Posterior vena cava (tissue), 2 donors: ENCODE measurements around the gene NTNG1. TPM values are rescaled to one million over a fixed set of nuclear protein-coding genes. Genes with fewer than 3 reads are reported as not detected.

Source experiments
- DNase-seq: peaks from one replicate; pipeline ENCODE4 v3.0.0-alpha.2; 2020; ENCODE audit warnings: low spot score
- intact Hi-C, 2 donors: fragments of 100-400 bp; cut with DNase I; formaldehyde crosslinking; loops; one replicate each; pipeline versions ENCODE4 v1.14.1 to v1.14.2; 2022 to 2023
- total RNA-seq, 2 donors: library from RNA; stranded (reverse); fragmentation: NEBNext Ultra II Directional; extraction: Animal tissue kit (Norgen Biotek cat#: 25700); gene quantifications; one replicate each; pipeline ENCODE4 v1.2.1, GENCODE V29; 2021
- donor health status: DM: yes; HTN: yes; CAD: no.
- donor health status: DM: yes; HTN: yes; CAD: no.

The NTNG1 gene
- total RNA-seq, 2 donors from 2014 or later: 0.76 to 4.9 TPM

DNA sequence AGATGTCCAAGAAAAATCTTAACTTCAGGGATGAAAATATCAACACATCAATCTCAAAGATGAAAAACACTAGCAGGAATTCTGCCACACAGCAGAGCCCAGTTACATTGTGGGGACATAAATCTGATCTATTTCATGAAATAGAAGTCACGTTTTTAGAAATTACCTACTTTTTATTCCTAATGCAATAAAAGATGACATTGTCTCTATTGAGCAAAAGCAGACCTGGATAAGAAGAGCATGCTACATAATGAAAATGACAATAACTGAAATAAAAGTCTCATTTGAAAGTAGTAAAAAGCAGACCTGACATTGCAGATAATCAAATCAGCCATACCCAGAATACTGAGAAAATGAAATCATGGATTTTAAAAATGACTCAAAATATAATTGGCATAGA is 156.8 kb downstream of the NTNG1 start:
- no peak for DNase-seq
- intact Hi-C loops: no loop called here

DNA sequence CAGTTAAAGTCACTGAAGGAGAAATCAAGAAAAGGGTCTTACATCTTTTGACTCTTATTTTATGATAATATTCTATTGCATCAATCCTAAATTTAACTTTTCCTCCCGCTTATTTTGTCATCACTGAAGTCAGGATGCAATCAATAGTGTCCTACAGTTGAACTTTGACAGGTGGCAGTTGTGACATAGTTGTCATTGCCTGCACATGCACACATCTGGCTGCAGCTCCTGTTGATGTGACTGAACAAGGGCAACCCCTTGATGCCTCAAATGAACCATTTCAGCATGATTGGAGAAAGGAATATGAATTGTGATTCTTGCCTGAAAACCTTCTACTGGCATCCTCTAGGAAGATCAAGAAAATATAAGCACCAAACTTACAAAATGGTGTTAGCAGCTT is 157.7 kb downstream of the NTNG1 start:
- no peak for DNase-seq
- intact Hi-C loops: no loop called here

DNA sequence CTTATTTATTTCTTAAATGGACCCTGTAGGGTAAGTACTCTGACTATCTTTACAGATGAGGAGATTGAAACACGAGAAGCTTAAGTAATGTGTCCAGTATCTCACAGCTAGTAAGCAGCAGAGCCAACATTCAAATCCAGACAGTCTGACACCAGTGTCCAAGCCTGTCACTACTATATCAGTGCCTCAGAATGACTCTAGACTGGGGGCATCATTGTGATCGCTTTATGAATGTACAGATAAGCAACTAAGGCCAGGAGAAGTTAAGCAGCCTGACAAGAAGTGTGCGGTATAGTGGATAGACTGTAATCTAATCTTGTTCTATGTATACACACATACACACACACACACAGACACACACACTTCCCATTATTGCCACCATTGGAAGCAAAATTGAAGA is 158.7 kb downstream of the NTNG1 start:
- intact Hi-C loops: no loop called here
- no peak for DNase-seq

DNA sequence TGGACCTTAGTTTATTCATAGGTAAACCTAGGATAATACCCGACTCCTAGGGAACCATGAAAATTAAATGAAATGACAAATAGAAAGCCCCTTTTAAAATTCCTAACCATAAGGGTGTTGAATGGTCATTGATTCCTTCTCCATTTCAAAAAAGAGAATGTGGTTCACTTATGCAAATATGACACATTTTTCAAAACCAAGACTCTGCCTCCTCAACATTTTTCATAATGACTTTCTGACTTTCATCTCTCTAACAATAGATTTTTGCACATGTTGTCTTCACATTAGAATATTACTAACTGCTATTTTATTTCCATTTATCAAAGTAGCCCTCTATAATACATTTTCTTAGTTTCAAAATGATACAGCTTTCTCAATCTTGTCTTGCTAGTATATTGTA is 169.1 kb downstream of the NTNG1 start:
- no peak for DNase-seq
- intact Hi-C loops: no loop called here

DNA sequence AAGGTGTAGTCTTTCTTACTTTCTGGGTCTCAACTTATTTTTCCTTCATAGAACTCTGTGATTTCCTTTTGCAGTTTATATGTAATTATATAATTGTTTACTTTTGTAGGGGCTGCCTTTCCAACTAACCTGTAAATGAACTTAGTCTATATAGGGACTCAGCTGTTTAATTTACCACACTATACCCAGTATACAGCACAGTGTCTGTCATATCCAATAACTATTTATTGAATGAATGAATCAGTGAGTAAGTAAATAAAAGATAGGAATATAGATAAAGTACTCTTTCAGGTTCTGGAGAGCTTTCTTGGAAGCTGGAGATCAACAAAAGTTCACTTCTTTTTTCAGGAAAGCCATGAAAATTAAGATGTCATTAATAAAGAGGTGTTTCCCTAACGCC is 174.8 kb downstream of the NTNG1 start:
- intact Hi-C loops: no loop called here
- no peak for DNase-seq

DNA sequence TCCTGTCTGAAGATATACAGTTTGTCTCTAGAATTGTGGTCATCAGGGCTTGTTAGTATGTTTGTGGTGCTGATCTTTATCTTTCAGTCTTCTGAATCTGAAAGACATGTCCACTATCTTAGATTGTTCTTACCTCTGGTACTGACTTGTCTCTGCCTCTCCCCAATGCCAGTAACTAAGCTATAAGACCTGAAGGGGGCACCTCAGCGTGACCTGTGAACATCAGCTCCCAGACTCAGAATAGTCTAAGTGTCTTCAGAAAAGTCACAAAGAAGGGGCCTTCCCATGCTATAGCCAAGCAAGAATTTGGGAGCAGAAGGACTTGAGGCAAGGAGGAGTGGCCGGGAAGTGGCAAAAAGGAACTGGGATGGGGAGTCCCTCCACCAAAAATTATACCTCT is 178.1 kb downstream of the NTNG1 start:
- no peak for DNase-seq
- intact Hi-C loops: no loop called here

DNA sequence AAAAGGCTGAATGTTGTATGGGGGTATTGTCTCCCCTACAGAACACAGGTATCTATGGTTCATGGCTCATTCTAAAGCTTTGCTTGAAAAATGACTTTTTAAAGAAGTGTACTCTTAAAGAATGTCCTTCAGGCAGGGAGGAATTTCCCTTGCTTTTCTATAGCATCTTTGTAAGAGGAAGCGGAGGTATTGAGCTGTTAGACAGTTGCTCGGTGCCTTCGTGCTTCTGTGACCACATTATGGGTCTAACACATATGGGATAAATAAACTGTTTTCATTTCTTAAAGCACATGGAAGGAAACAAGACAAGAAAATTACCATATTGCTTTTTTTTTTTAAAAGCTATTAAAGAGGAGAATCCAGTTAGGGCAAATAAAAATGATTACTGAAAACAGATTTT is 182.9 kb downstream of the NTNG1 start:
- no peak for DNase-seq
- intact Hi-C loops: no loop called here

DNA sequence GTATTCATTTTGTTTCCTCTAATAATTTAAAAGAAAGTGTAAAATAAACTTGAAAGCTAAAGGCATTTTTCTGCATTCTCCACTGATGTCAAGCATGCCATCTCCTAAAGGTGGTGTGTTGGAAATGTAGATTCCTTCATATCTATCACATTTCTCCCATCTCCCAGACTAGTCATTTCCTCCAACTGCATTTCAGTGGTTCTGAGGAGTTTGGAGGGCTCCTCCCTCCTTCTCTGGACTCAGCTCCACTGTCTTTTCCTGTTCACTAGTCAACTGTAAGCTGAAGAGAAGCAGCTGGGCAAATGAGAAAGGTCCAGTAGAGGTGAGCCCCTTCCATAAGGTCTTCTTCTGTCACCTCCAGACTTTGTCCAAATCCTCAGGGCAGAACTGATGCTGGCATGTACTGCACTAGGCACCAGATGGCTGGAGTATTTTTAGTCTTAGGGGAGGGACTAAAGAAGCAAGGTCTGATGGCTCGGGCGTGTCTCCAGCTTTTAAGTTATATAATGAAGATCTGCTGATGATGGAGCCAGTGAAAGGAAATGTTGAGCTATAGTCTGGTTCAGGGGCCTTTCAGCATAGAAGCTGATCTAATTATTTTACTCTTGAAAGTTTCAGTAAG is 186.1 kb downstream of the NTNG1 start:
- DNase-seq: no peak
- intact Hi-C loops: no loop called here

DNA sequence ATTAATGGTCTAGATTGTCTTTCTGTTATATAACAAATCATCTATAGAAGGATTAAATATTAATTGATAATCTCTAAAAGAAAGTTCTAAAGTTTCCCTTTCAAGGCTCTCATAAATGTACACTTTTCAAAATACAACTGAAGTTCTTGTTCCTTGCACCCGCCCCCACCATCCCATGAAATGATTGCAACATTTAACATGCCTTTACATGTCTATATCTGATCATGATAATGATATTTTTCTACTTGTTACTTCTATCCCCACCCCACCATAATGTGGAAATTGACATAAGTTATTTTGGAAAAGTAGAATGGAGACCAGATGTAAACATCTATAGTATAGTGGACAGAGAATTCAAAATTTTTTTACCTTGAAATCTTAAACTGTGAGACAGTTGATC is 186.6 kb downstream of the NTNG1 start:
- intact Hi-C loops: no loop called here

DNA sequence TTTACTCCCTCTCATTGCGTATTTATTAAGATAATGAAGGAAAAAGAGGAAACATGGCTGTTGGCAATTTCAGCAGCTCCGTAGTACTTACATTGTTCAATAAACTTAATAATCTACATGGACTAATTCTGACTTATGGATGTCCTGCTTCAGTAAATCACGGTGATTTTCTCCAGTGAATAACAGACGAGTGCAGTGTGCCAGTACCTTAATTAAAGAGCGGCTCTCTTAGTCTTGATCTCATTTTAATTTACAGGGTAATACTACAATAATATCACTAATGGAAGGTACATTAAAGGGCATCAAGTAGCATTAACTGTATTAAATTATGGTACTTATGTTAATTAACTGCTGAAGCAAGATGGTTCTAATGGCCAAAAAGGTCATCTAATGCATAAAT is 187.2 kb downstream of the NTNG1 start:
- no peak for DNase-seq

More for the DNA sequence above, 186.6 kb downstream of the NTNG1 start:
- DNase-seq: no peak

DNA sequence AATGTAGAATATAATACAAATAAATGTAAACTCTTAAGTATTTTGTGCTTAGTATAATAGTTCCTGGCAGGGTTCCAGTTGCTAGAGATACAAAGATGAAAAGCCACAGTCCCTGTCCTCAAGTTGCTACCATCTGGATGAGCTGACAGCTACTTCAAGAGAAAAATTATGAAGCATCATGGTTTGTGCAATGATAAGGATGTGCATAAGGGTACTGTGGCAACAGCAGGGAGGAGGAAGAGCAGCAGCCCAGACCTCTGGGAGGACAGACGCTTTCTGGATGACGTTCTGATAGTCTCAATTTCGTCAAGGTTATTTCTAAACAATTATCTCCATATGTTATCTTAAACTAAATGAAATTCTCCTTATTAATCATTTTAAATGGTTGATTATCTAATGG is 198.9 kb downstream of the NTNG1 start:
- intact Hi-C loops: no loop called here
- DNase-seq: no peak

More for the DNA sequence above, 187.2 kb downstream of the NTNG1 start:
- intact Hi-C loops: no loop called here

DNA sequence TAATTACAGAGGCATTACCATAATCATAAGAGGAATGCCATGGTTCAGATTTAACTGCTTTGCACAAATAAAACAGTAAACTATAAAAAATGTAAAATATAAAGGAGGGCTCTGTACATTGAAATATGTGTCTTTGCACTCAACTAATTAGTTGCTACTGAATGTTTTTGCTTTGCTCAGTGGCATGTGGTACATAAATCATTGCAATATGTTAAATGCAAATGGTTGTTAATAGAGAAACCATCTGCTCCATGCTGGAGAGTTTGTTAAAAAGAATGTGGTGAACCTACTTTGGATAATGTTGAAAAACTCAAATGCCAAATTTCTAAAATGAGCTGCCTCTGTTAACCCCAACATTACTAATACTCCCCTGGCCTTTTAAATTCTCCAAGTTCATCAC is 201.5 kb downstream of the NTNG1 start:
- no peak for DNase-seq

DNA sequence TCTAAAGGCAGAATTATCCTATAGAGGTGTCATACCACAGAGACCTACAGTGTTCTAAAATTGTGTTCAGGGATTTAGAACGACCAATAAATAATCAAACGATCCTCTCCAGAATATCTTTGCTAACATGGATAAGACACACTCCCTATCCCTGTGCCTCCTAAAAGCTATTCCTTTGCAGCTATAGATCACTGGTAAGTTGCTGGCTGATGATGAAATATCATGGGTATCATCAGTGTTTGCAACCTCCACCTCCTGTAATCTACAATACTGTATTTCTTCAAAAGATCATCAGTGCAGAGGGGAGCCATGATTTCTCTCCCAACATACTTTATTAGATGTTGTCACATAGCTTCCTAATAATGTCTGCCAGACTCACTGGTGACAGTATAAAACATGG is 201.9 kb downstream of the NTNG1 start:
- no peak for DNase-seq
- intact Hi-C loops: no loop called here

More for the DNA sequence above, 201.5 kb downstream of the NTNG1 start:
- intact Hi-C loops: no loop called here

DNA sequence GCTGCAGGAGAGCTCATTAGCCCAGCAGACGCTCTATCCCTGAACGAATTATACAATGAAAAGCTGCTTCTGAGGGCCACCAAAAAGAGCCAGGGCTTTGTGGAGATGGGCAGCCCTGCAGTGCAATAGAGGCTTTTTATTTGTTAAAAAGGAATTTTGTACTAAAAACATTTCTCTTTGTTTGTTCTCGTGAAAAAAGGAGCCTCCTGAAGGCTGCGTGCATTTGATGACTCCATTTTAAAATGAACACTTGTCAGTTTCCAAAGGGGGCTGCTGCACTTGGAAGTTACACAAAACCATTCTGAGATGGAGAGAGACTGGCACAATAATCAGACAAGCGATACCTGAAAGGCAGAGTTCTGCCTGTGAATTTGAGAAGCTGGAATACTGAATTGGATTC is 202.8 kb downstream of the NTNG1 start:
- intact Hi-C loops: no loop called here
- no peak for DNase-seq

DNA sequence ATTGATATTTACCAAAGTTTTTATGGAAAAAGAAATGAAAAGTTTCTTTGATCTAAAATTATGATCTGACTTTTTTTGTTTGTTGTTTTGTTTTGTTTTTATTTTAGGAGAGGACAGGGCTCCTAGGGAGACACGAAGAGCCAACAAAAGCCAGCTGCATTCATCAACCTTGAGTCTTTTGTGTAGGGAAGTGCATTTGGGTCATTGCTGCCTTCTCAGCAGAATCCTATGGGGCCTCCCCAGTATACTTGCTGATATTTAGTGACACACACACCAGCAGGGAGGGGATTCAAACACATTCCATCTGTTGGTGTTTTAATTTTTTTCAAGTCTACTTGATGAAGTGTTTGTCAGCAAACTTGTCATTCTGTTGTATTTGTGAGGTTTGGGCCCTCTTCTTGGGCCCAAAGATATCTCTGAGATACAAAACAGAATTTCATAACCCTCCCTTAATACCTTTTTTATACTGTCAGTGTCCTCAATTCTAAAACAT is 203.5 kb downstream of the NTNG1 start:
- DNase-seq: no peak
- intact Hi-C loops: no loop called here

DNA sequence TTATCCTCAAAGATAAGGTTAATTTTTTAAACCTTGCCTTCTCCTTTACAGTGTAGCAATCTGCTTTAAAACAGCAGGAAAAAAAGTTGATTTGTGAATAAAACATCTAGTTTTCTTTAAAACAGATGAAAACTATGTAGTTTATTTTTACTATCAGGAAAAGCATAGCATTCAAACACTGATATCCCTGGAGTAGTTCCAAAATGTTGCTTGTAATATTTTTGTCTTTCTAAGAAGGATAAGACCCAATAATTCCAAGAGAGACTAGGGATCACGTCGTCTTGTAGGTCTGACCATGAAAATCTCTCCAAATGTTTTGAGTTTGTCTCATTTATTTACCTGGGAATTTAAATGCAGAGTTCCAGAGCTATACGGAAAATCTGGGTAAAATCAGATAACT is 204.0 kb downstream of the NTNG1 start:
- DNase-seq: no peak
- intact Hi-C loops: no loop called here

DNA sequence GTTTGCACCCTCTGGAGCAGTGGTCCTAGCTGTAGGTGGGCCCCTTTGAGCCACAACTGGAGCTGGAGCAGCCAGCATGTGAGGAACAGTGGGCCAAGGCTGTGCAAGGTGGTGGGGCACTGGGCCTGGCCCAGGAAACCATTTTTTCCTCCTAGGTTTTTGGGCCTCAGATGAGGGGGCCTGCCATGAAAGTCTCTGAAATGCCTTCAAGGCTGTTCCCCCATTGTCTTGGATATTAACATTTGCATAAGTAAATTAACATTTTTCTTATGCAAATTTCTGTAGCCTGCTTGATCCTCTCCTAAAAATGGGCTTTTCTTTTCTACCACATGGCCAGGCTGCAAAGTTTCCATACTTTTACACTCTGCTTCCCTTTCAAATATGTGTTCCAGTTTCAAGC is 212.0 kb downstream of the NTNG1 start:
- intact Hi-C loops: no loop called here

DNA sequence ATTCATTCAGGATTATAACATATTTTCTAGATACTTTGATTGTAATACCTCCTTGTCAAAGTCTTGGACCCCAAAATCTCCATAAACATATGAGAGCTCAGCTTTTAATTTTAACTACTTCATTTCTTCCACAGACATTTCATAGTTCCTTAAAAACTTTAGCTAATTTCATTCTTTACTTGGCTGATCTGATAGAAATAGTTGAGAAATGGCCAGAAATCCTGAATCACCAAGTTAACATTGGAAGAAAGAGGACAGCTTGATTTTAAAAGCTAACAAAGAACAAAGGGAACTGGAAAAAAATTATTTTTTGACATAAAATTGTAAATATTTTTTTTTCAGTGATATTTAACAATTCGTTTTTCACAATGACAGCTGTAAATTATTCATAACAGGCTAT is 216.5 kb downstream of the NTNG1 start:
- intact Hi-C loops: no loop called here
- no peak for DNase-seq

More for the DNA sequence above, 212.0 kb downstream of the NTNG1 start:
- no peak for DNase-seq

DNA sequence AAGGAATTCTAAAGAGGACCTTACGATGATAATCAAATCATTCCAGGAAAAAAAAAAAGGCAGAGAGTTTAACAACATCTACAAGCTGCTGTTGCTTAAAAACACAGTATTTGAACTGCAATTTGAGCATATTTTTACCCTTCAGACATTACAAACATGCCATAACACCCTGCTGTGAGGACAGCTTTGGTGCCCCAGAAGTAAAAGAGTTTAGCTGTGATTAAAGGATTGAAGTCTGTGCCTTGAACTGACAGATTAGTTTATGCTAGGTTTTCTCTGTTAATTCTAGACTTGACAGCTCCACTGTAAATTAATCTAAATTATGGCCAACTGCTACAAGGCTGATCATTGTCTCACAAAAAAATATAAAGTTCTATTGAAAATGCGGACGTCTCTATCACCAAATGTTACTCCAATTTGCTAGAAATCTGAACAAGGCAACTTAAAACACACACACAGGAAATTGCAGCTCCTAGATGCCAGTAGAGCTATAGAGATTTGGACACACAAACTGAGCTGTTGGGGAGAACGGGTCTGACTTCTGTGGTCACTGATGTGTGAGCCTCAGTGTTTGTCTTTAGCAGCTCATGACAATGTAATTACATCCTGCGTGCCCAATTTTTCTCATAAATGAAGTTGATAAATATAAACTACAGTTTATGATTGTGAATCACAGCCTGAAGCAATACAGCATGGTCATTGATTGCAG is 217.9 kb downstream of the NTNG1 start:
- no peak for DNase-seq
- intact Hi-C loops: loop anchor here in 1 of 2 donors (2.0 kb wide), 1 partner anchor 36 kb away; no protein-coding TSS in a partner anchor

DNA sequence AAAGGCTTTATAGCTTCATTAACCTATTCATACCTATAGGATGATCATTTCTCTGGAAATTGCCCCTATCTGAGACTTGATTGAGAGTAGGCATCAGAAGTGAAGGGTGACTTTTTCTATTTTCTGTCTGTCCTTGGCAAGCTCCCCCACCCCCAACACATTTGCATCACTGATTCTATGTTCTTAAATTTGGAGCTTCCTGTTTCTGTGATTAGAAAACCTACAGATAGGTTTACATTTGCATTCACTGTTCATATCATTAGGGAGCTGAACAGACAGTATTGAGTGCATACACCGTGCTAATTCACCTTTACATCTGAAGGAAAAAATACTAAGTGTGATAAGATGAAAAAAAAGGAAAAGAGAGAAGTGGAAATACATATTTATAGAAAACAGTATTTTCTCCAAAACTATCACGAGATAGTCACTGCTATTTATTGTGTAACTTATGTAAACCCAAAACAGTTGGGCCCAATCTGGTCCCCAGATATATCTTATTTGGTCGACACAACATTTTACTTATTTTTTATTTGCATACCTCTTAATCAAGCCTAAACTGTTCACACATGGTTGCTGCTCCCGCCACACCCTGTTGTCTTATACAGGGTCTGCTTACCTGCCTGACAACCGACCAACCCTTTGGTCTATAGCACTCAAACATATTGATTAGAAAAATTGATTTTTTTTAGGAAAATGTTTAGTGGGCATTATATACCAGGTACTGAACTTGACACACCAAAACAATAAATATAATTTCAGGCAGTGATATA is 218.8 kb downstream of the NTNG1 start:
- DNase-seq: no peak
- intact Hi-C loops: loop anchor here in 1 of 2 donors (2.0 kb wide), 1 partner anchor 35 kb away; no protein-coding TSS in a partner anchor
